Measurements from ENCODE around the gene RPS15. TPM values are rescaled to one million over a fixed set of nuclear protein-coding genes. Genes with fewer than 3 reads are reported as not detected.

Gene RPS15
- total and polyA plus RNA-seq, 2 of the 13 experiments (the other 11 are each of a cell fraction or from before 2014, with no cell fraction given), result 695 to 1,411 TPM

DNA sequence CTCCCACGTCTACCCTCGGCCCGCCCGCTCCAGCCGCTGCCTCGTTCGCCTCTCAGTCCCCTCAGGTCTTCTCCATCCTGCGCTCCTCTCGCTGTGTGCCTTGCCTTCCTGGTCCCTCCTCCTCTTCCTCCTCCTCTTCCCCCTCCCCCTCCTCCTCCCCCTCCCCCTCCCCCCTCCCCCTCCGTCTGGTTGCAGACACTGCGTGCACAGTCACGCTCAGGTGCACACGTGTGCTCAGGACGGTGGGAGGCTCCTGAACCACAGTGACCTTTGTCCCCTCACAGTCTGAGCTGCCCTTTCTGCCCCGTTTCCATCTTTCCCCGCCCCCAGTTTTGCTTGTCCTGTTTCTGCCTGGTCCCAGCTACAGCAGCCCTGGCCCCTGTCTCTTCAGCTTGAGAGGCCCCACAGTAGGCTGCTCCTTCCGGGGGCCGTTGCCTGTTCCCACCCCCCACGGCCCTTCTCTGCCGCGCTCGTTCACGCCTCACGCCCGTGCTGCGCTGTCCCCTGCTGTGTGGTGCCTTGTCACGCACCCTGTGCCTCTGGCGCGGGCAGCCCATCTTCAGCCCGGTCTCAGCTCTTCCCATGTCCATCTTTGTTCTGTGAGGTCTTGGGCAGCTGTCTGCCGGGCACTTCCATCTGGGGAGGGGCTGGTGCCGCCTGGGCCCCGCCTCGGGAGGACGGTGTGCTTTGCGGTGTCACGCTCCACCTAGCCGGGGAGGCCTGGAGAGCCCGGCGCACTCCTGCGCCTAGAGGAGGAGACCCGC, 13.8 kb upstream of the RPS15 start (continued):
- TF ChIP-seq, protein P1, sequence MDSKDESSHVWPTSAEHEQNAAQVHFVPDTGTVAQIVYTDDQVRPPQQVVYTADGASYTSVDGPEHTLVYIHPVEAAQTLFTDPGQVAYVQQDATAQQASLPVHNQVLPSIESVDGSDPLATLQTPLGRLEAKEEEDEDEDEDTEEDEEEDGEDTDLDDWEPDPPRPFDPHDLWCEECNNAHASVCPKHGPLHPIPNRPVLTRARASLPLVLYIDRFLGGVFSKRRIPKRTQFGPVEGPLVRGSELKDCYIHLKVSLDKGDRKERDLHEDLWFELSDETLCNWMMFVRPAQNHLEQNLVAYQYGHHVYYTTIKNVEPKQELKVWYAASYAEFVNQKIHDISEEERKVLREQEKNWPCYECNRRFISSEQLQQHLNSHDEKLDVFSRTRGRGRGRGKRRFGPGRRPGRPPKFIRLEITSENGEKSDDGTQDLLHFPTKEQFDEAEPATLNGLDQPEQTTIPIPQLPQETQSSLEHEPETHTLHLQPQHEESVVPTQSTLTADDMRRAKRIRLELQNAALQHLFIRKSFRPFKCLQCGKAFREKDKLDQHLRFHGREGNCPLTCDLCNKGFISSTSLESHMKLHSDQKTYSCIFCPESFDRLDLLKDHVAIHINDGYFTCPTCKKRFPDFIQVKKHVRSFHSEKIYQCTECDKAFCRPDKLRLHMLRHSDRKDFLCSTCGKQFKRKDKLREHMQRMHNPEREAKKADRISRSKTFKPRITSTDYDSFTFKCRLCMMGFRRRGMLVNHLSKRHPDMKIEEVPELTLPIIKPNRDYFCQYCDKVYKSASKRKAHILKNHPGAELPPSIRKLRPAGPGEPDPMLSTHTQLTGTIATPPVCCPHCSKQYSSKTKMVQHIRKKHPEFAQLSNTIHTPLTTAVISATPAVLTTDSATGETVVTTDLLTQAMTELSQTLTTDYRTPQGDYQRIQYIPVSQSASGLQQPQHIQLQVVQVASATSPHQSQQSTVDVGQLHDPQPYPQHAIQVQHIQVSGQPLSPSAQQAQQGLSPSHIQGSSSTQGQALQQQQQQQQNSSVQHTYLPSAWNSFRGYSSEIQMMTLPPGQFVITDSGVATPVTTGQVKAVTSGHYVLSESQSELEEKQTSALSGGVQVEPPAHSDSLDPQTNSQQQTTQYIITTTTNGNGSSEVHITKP (CRISPR knock-in tag; IDR thresholded peaks at IDR 0.05; ENCODE audit: low read depth), result no peak
- TF ChIP-seq ZC3H4 (CRISPR knock-in tag; IDR thresholded peaks at IDR 0.05; ENCODE audit: borderline replicate concordance), result no peak
- peak; percentile 31; the same call in 1 of the 2 replicates for TF ChIP-seq SP4 (CRISPR knock-in tag; IDR thresholded peaks at IDR 0.05)
- TF ChIP-seq, protein P2, sequence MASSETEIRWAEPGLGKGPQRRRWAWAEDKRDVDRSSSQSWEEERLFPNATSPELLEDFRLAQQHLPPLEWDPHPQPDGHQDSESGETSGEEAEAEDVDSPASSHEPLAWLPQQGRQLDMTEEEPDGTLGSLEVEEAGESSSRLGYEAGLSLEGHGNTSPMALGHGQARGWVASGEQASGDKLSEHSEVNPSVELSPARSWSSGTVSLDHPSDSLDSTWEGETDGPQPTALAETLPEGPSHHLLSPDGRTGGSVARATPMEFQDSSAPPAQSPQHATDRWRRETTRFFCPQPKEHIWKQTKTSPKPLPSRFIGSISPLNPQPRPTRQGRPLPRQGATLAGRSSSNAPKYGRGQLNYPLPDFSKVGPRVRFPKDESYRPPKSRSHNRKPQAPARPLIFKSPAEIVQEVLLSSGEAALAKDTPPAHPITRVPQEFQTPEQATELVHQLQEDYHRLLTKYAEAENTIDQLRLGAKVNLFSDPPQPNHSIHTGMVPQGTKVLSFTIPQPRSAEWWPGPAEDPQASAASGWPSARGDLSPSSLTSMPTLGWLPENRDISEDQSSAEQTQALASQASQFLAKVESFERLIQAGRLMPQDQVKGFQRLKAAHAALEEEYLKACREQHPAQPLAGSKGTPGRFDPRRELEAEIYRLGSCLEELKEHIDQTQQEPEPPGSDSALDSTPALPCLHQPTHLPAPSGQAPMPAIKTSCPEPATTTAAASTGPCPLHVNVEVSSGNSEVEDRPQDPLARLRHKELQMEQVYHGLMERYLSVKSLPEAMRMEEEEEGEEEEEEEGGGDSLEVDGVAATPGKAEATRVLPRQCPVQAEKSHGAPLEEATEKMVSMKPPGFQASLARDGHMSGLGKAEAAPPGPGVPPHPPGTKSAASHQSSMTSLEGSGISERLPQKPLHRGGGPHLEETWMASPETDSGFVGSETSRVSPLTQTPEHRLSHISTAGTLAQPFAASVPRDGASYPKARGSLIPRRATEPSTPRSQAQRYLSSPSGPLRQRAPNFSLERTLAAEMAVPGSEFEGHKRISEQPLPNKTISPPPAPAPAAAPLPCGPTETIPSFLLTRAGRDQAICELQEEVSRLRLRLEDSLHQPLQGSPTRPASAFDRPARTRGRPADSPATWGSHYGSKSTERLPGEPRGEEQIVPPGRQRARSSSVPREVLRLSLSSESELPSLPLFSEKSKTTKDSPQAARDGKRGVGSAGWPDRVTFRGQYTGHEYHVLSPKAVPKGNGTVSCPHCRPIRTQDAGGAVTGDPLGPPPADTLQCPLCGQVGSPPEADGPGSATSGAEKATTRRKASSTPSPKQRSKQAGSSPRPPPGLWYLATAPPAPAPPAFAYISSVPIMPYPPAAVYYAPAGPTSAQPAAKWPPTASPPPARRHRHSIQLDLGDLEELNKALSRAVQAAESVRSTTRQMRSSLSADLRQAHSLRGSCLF (CRISPR knock-in tag; IDR thresholded peaks at IDR 0.05; ENCODE audit: borderline replicate concordance), result no peak
- TF ChIP-seq NFRKB (IDR thresholded peaks at IDR 0.05), result no peak
- TF ChIP-seq ZNF75D (CRISPR knock-in tag; IDR thresholded peaks at IDR 0.05; ENCODE audit: borderline replicate concordance), result no peak
- no peak for TF ChIP-seq ZNF619 (CRISPR knock-in tag; IDR thresholded peaks at IDR 0.05)
- no peak for TF ChIP-seq CHD4 (IDR thresholded peaks at IDR 0.05; ENCODE audit: borderline replicate concordance, low read length)
- no peak for TF ChIP-seq ELF4 (CRISPR knock-in tag; IDR thresholded peaks at IDR 0.05; ENCODE audit: borderline replicate concordance)
- TF ChIP-seq MYNN (CRISPR knock-in tag; IDR thresholded peaks at IDR 0.05; ENCODE audit: low read depth), result no peak
- TF ChIP-seq PHF5A (CRISPR knock-in tag; IDR thresholded peaks at IDR 0.05; ENCODE audit: low read depth, unreplicated experiment), result no peak
- TF ChIP-seq PRPF4 (IDR thresholded peaks at IDR 0.05; ENCODE audit: low read depth, low read length, poor library complexity, severe bottlenecking), result no peak
- no peak for TF ChIP-seq MED8 (CRISPR knock-in tag; IDR thresholded peaks at IDR 0.05; ENCODE audit: insufficient replicate concordance)
- TF ChIP-seq RAD21 (CRISPR knock-in tag; IDR thresholded peaks at IDR 0.05), result no peak
- TF ChIP-seq CCAR2 (optimal IDR thresholded peaks at IDR 0.05; ENCODE audit: low read depth, low read length), result no peak
- TF ChIP-seq, protein P3, sequence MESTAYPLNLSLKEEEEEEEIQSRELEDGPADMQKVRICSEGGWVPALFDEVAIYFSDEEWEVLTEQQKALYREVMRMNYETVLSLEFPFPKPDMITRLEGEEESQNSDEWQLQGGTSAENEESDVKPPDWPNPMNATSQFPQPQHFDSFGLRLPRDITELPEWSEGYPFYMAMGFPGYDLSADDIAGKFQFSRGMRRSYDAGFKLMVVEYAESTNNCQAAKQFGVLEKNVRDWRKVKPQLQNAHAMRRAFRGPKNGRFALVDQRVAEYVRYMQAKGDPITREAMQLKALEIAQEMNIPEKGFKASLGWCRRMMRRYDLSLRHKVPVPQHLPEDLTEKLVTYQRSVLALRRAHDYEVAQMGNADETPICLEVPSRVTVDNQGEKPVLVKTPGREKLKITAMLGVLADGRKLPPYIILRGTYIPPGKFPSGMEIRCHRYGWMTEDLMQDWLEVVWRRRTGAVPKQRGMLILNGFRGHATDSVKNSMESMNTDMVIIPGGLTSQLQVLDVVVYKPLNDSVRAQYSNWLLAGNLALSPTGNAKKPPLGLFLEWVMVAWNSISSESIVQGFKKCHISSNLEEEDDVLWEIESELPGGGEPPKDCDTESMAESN (CRISPR knock-in tag; conservative IDR thresholded peaks at IDR 0.05), result no peak
- TF ChIP-seq, protein P4, sequence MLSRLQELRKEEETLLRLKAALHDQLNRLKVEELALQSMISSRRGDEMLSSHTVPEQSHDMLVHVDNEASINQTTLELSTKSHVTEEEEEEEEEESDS (CRISPR knock-in tag; IDR thresholded peaks at IDR 0.05; ENCODE audit: borderline replicate concordance), result no peak
- TF ChIP-seq SP1 (IDR thresholded peaks at IDR 0.05), result no peak
- TF ChIP-seq SP1 (CRISPR knock-in tag; IDR thresholded peaks at IDR 0.05), result no peak; the same call in 1 of the 2 replicates
